Type B pancreatic cell (in vitro differentiated cells): Measurements from ENCODE around the gene HOXA5. TPM values are rescaled to one million over a fixed set of nuclear protein-coding genes. Genes with fewer than 3 reads are reported as not detected.

Source experiments
- DNase-seq: peaks from one replicate; pipeline ENCODE4 v3.0.0; 2021; ENCODE audit warnings: mixed read lengths; ENCODE audit not compliant: unreplicated experiment; ENCODE audit errors: extremely low spot score
- H3K27ac Mint-ChIP-seq: 2 replicates; pipeline ENCODE4 v1.8.0; 2021; ENCODE audit warnings: mild to moderate bottlenecking, mixed read lengths
- H3K27me3 Mint-ChIP-seq: 2 replicates; pipeline ENCODE4 v1.8.0; 2021; ENCODE audit warnings: mixed read lengths
- H3K36me3 Mint-ChIP-seq: 2 replicates; pipeline ENCODE4 v1.8.0; 2021; ENCODE audit warnings: mixed read lengths
- H3K4me1 Mint-ChIP-seq: one replicate; pipeline ENCODE4 v1.8.0; 2021; ENCODE audit warnings: mixed read lengths; ENCODE audit not compliant: unreplicated experiment
- H3K4me3 Mint-ChIP-seq: 2 replicates; pipeline ENCODE4 v1.8.0; 2021; ENCODE audit warnings: mild to moderate bottlenecking, mixed read lengths
- H3K9me3 Mint-ChIP-seq: 2 replicates; pipeline ENCODE4 v1.8.0; 2021; ENCODE audit warnings: mixed read lengths
- CTCF ChIP-seq: fragments of 200-600 bp; sonication (generic); conservative IDR thresholded peaks from 2 replicates; pipeline ENCODE4 v1.5.0; 2021; ENCODE audit warnings: antibody characterized with exemption, mild to moderate bottlenecking
- total RNA-seq: library from RNA; stranded (reverse); gene quantifications from 2 replicates; pipeline ENCODE4 v1.2.1, GENCODE V29; 2021; ENCODE audit warnings: low replicate concordance

Gene HOXA5
- total RNA-seq, 1 donor from 2014 or later = 77.7 TPM

- Mint-ChIP-seq H3K27me3 (peaks cover 28% of the 10 kb centered on the region), H3K27ac (peak overlapping the region; percentile 94), H3K9me3 (no peaks in the 10 kb centered on the region), H3K4me3 (peak overlapping the region; percentile 99), H3K4me1 (peaks cover 52% of the 10 kb centered on the region), H3K36me3 (peaks cover 8% of the 10 kb centered on the region)
- no peak for TF ChIP-seq CTCF
- DNase-seq = no peak
These were observed 9.1 kb downstream of the HOXA5 start for GRCh38 chr7:27134392-27134791.

- H3K4me1 Mint-ChIP-seq = peaks cover 58% of the 10 kb centered on the region
- no peak for TF ChIP-seq CTCF
- H3K27ac Mint-ChIP-seq = peak overlapping the region; percentile 94
- H3K36me3 Mint-ChIP-seq = peaks cover 15% of the 10 kb centered on the region
- peaks cover 30% of the 10 kb centered on the region for H3K27me3 Mint-ChIP-seq
- peak overlapping the region; percentile 99 for H3K4me3 Mint-ChIP-seq
- H3K9me3 Mint-ChIP-seq = no peaks in the 10 kb centered on the region
- no peak for DNase-seq
These were observed 9.9 kb downstream of the HOXA5 start for GRCh38 chr7:27133409-27134231.

DNA sequence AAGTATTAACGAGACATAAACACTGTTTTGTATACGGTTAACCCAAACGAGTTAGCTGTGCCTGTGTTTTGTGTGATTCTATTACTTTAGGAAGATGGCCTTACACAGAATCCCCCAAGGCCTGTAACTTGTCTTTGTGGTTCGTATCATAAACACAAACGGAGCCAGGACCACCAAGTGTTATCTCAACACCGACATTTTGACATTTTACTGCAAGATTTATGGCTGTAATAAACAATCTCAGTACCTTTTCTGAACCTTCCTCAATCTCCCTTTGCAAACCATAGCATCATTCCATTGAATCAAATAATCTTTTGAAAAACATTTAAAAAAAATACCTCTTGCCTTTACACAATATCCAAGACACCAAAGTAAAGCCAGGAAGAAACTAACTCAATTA lies 10.5 kb downstream of the HOXA5 start:
- Mint-ChIP-seq H3K27ac (peak overlapping the region; percentile 94), H3K4me1 (peaks cover 64% of the 10 kb centered on the region)

GRCh38 chr7:27132214-27132613 lies 11.3 kb downstream of the HOXA5 start:
- no peak for TF ChIP-seq CTCF
- DNase-seq = no peak
- H3K9me3 Mint-ChIP-seq = no peaks in the 10 kb centered on the region
- H3K4me1 Mint-ChIP-seq = peaks cover 67% of the 10 kb centered on the region
- peak overlapping the region; percentile 90 for H3K27ac Mint-ChIP-seq
- H3K27me3 Mint-ChIP-seq = peaks cover 27% of the 10 kb centered on the region
- H3K36me3 Mint-ChIP-seq = peaks cover 22% of the 10 kb centered on the region
- H3K4me3 Mint-ChIP-seq = peak overlapping the region; percentile 90

More for the DNA sequence above, 10.5 kb downstream of the HOXA5 start:
- Mint-ChIP-seq H3K36me3 (peaks cover 22% of the 10 kb centered on the region), H3K27me3 (peaks cover 31% of the 10 kb centered on the region), H3K9me3 (no peaks in the 10 kb centered on the region), H3K4me3 (peak overlapping the region; percentile 99)
- no peak for TF ChIP-seq CTCF
- no peak for DNase-seq

DNA sequence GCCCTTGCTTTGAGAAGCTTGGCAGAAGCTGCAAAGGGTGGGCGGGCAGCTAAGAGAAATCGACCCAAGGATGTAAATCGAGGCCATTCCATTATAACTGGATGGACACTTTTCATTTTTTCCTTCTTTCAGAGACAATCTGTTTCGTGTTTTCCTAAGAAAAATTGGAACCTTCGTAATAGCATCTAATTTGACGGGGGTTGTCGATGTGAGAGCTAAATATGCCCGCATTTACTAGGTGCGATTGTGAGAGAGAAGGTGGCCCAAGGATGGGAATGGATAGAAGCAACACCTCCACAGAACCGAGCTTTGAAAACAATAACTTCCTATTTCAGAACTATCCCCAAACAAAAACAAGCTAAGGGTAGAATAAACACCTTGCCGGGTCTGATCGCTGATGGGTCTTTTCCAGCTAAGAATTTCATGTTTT lies 12.1 kb downstream of the HOXA5 start:
- peaks cover 22% of the 10 kb centered on the region for H3K36me3 Mint-ChIP-seq
- no peak for DNase-seq
- peak overlapping the region; percentile 90 for H3K27ac Mint-ChIP-seq
- TF ChIP-seq CTCF = no peak
- H3K4me3 Mint-ChIP-seq = peak overlapping the region; percentile 90
- peaks cover 75% of the 10 kb centered on the region for H3K4me1 Mint-ChIP-seq
- H3K9me3 Mint-ChIP-seq = no peaks in the 10 kb centered on the region
- peaks cover 27% of the 10 kb centered on the region for H3K27me3 Mint-ChIP-seq
